Suppressor macrophage treated with lipopolysaccharide for 4 hours (primary cell): ENCODE data around the gene OTOG.

Experiments
- DNase-seq: peaks from one replicate; pipeline ENCODE4 v3.0.0-alpha.2; 2020

Gene OTOG

GRCh38 chr11:17672469-17672868 lies 125.4 kb downstream of the OTOG start:
- DNase-seq, result no peak

GRCh38 chr11:17673951-17674350 lies 126.9 kb downstream of the OTOG start:
- no peak for DNase-seq

GRCh38 chr11:17682848-17683247 lies 135.8 kb downstream of the OTOG start:
- no peak for DNase-seq

GRCh38 chr11:17683377-17684161 lies 136.5 kb downstream of the OTOG start:
- DNase-seq, result no peak

GRCh38 chr11:17684550-17684949 lies 137.5 kb downstream of the OTOG start:
- no peak for DNase-seq

GRCh38 chr11:17686231-17686980 lies 139.3 kb downstream of the OTOG start:
- no peak for DNase-seq

- DNase-seq, result no peak
Observed at GRCh38 chr11:17687946-17688670, 141.0 kb downstream of the OTOG start.

GRCh38 chr11:17691550-17691949 lies 144.5 kb downstream of the OTOG start:
- no peak for DNase-seq

- no peak for DNase-seq
Observed at GRCh38 chr11:17691976-17692375, 144.9 kb downstream of the OTOG start.

- DNase-seq, result peak; percentile 6
Observed at GRCh38 chr11:17692931-17693330, 145.9 kb downstream of the OTOG start.

GRCh38 chr11:17693531-17693930 lies 146.5 kb downstream of the OTOG start:
- no peak for DNase-seq

GRCh38 chr11:17694494-17695110 lies 147.5 kb downstream of the OTOG start:
- DNase-seq, result no peak

- no peak for DNase-seq
Observed at GRCh38 chr11:17695454-17696441, 148.7 kb downstream of the OTOG start.

GRCh38 chr11:17696741-17697140 lies 149.7 kb downstream of the OTOG start:
- DNase-seq, result no peak
